Common myeloid progenitor, CD34-positive (primary cell): ENCODE measurements around the gene SPRR2E.
"Not testable (repeated sequence)": the region's sequence is repeated elsewhere in the genome, so short reads cannot be mapped to it uniquely, and the experiment has no call there.

Experiments
- CTCF ChIA-PET: fragments of 350-600 bp; sonication (Branson Sonifier 250); formaldehyde crosslinking; loops from one replicate; lab custom pipeline; 2021; ENCODE audit warnings: antibody characterized with exemption; lab: Charles Lee
- POLR2A ChIA-PET: fragments of 350-600 bp; sonication (Branson Sonifier 250); formaldehyde crosslinking; loops from one replicate; lab custom pipeline; 2021; ENCODE audit warnings: antibody characterized with exemption; lab: Charles Lee
- DNase-seq, 3 donors: peaks; one replicate each; pipeline versions ENCODE4 v3.0.0 to v3.0.0-alpha.2; 2013
- H3K27ac ChIP-seq, 2 experiments: 1 replicate in 1 of 2; 2 replicates in 1 of 2; pipeline ENCODE4 v1.7.0; 2013; ENCODE audit warnings: inconsistent platforms in 2 of 2, low read length in 2 of 2, mild to moderate bottlenecking in 2 of 2, low read depth in 1 of 2, moderate library complexity in 1 of 2; ENCODE audit not compliant: severe bottlenecking in 2 of 2, insufficient read depth in 1 of 2, poor library complexity in 1 of 2
- H3K27me3 ChIP-seq, 5 experiments: replicated peaks in 2 of 5; 1 replicate in 3 of 5; 2 replicates in 2 of 5; pipeline versions ENCODE4 v1.6.1 to v1.7.0; 2013; ENCODE audit warnings: low read length in 4 of 5, mild to moderate bottlenecking in 2 of 5, moderate library complexity in 2 of 5, inconsistent platforms in 1 of 5; ENCODE audit not compliant: insufficient read depth in 5 of 5, control insufficient read depth in 4 of 5
- H3K36me3 ChIP-seq, 4 experiments: 1 replicate in 2 of 4; 2 replicates in 2 of 4; pipeline versions ENCODE4 v1.6.1 to v1.7.0; 2013; ENCODE audit warnings: low read length in 3 of 4, control low read depth in 1 of 4, mild to moderate bottlenecking in 1 of 4; ENCODE audit not compliant: control insufficient read depth in 4 of 4, insufficient read depth in 4 of 4
- H3K4me1 ChIP-seq, 4 experiments: 1 replicate in 3 of 4; 2 replicates in 1 of 4; pipeline versions ENCODE4 v1.6.1 to v1.7.1; 2013; ENCODE audit warnings: low read length in 3 of 4, mild to moderate bottlenecking in 3 of 4, control low read depth in 1 of 4, inconsistent platforms in 1 of 4, moderate library complexity in 1 of 4; ENCODE audit not compliant: control insufficient read depth in 4 of 4, insufficient read depth in 4 of 4; ENCODE audit errors: control extremely low read depth in 1 of 4
- H3K4me3 ChIP-seq, 7 experiments: 1 replicate in 4 of 7; 2 replicates in 3 of 7; pipeline versions ENCODE4 v1.5.1 to v1.7.0; 2013; ENCODE audit warnings: mild to moderate bottlenecking in 7 of 7, low read length in 6 of 7, moderate library complexity in 6 of 7, inconsistent platforms in 2 of 7, low read depth in 2 of 7, control low read depth in 1 of 7; ENCODE audit not compliant: insufficient read depth in 4 of 7, control insufficient read depth in 1 of 7; ENCODE audit errors: extremely low read depth in 1 of 7
- H3K9me3 ChIP-seq, 5 experiments: 1 replicate in 4 of 5; 2 replicates in 1 of 5; pipeline versions ENCODE4 v1.6.1 to v1.7.1; 2013; ENCODE audit warnings: low read length in 4 of 5, mild to moderate bottlenecking in 2 of 5, inconsistent platforms in 1 of 5, low read depth in 1 of 5, moderate library complexity in 1 of 5; ENCODE audit not compliant: control insufficient read depth in 4 of 5, insufficient read depth in 2 of 5; ENCODE audit errors: control extremely low read depth in 1 of 5
- WGBS: methylation state at CpG from one replicate; pipeline ENCODE4 v1.1.5; 2013; ENCODE audit not compliant: insufficient coverage; 5-methylcytosine and 5-hydroxymethylcytosine counted together

The SPRR2E gene

DNA sequence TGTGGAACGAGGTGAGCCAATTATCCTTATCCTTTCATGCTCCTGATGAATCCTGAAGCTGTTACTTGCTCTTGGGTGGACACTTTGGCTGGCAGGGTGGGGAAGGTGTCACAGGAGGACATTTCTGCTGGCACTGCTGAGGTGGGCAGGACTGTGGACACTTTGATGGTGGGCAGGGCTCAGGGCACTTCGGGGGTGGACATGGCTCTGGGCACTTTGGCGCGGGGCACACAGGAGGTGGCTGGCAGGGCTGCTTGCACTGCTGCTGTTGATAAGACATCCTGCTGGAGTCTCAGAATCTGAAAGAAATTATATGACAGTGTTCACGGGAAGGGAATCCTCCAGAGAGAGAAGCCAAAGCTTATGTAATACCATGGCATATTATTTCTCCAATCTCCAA, 18.1 kb upstream of the SPRR2E start:
- POLR2A ChIA-PET, H3K27ac ChIP-seq, H3K4me3 ChIP-seq, H3K36me3 ChIP-seq, H3K4me1 ChIP-seq, H3K9me3 ChIP-seq, DNase-seq, H3K27me3 ChIP-seq, CTCF ChIA-PET: not testable (repeated sequence)
- WGBS: no CpG with 5 or more reads among the region's 5 CpGs

DNA sequence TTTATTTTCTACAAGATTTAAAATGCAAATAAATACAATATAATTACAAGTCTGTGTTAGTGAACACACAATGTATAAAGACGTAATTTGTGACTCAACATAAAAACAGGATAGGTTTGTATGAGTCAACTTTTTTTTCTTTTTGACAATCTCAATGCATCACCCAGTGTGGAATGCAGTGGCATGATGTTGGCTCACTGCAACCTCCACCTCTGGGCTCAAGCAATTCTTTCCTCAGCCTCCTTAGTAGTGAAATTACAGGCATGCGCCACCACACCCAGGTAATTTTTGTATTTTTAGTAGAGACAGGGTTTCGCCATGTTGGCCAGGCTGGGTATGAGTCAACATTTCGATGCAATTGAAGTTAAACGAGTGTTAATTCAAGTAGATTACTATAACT, 5.9 kb upstream of the SPRR2E start:
- H3K36me3 ChIP-seq: no peaks in the 10 kb centered on the region
- H3K9me3 ChIP-seq: no peaks in the 10 kb centered on the region
- H3K4me1 ChIP-seq: no peaks in the 10 kb centered on the region
- H3K4me3 ChIP-seq: no peak overlapping the region
- ChIA-PET POLR2A (no interaction called here), CTCF (no interaction called here)
- no peak for DNase-seq
- H3K27me3 ChIP-seq: peaks cover 0 to 4% (median 0%) of the 10 kb centered on the region in 5 experiments
- WGBS: 100% methylated on average over 1 of the region's 5 CpGs
- H3K27ac ChIP-seq: no peak overlapping the region

DNA sequence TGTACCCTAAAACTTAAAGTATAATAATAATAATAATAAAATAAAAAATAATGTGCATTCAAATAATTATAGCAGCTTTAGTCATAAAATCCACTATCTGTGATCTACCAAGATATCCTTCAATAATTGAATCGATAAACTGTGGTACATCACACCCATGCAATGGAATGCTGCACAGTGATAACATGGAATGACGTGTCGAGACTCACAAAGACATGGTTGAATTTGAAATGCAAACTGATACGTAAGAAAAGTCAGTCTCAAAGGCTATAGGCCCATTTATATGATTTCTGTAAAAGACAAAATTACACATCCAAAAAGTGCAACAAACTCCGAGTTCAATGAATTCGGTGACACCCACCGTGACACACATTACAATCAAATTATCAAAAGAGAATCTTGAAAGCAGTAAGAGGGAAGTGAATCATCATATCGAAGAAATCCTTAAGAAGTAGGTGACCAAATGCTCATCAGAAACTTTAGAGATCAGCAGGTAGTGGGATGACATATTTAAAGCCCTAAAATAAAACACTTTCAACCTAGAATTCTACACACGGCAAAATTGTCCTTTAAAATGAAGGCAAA, 5.2 kb upstream of the SPRR2E start:
- no peak for DNase-seq
- no peaks in the 10 kb centered on the region for H3K36me3 ChIP-seq
- 100% methylated on average over 3 of the region's 9 CpGs for WGBS
- H3K27me3 ChIP-seq: peaks cover 0 to 4% (median 0%) of the 10 kb centered on the region in 5 experiments
- POLR2A ChIA-PET: no interaction called here
- H3K4me3 ChIP-seq: no peak overlapping the region
- no peak overlapping the region for H3K27ac ChIP-seq
- H3K4me1 ChIP-seq: no peaks in the 10 kb centered on the region
- CTCF ChIA-PET: no interaction called here
- no peaks in the 10 kb centered on the region for H3K9me3 ChIP-seq

DNA sequence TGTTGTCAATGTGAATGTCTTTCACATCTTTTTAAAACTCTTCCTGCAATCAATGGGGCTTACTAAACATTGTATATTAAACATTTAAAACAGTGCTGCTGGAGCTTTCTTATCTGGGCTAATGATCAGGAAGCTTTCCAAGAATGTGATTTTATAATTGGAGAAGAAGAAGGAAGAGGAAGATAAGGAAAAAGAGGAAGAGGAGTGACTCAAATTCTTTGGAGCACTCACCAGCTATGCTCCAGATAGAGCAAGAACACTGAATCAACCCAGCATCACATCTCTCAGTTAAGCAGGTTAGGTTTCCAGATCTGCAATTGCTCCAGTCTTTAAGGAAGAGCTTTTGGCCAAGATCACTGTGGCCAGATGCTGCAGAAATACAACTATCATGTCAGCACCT, 1.4 kb upstream of the SPRR2E start:
- no peak for DNase-seq
- POLR2A ChIA-PET: no interaction called here

DNA sequence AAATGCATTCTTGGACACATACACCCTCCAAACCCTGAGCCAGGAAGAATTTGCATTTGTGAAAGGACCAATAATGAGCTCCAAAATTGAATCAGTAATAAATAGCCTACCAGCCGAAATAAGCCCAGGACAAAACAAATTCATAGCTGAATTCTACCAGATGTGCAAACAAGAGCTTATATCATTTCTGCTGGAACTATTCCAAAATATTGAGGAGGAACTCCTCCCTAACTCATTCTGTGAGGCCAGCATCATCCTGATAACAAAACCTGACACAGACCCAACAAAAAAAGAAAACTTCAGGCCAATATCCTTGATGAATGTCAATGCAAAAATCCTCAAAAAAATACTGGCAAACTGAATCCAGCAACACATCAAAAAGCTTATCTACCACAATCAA, 6.7 kb downstream of the SPRR2E start:
- no peak for DNase-seq
- H3K27me3 ChIP-seq: peaks cover 0 to 2% (median 0%) of the 10 kb centered on the region in 5 experiments
- peaks cover 0 to 5% (median 0%) of the 10 kb centered on the region in 5 experiments for H3K9me3 ChIP-seq
- no peaks in the 10 kb centered on the region for H3K4me1 ChIP-seq
- H3K27ac ChIP-seq: no peak overlapping the region
- CTCF ChIA-PET: no interaction called here
- H3K36me3 ChIP-seq: no peaks in the 10 kb centered on the region
- 100% methylated on average over 1 of the region's 1 CpG for WGBS
- H3K4me3 ChIP-seq: no peak overlapping the region
- POLR2A ChIA-PET: no interaction called here

More for the DNA sequence above, 1.4 kb upstream of the SPRR2E start:
- Histone ChIP-seq H3K27ac (no peak overlapping the region), H3K36me3 (no peaks in the 10 kb centered on the region), H3K9me3 (no peaks in the 10 kb centered on the region), H3K4me3 (no peak overlapping the region), H3K27me3 (peaks cover 0 to 4% (median 0%) of the 10 kb centered on the region in 5 experiments), H3K4me1 (no peaks in the 10 kb centered on the region)
- CTCF ChIA-PET: no interaction called here

DNA sequence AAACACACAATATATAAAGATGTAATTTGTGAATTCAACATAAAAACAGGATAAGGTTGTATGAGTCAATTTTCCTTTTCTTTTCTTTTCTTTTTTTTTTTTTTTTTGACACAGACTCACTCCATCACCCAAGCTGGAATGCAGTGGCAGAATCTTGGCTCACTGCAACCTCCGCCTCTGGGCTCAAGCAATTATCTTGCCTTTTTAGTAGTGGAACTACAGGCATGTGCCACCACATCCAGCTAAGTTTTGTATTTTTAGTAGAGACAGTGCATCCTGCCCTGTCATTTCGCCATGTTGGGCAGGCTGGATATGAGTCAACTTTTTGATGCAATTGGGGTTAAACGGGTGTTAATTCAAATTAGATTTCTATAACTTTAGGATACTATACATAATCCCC, 12.6 kb downstream of the SPRR2E start:
- Histone ChIP-seq H3K9me3 (peaks cover 0 to 6% (median 2%) of the 10 kb centered on the region in 5 experiments), H3K4me1 (no peaks in the 10 kb centered on the region), H3K27me3 (no peaks in the 10 kb centered on the region), H3K4me3 (no peak overlapping the region), H3K27ac (no peak overlapping the region), H3K36me3 (no peaks in the 10 kb centered on the region)
- CTCF ChIA-PET: no interaction called here
- no peak for DNase-seq
- 100% methylated on average over 1 of the region's 3 CpGs for WGBS
- POLR2A ChIA-PET: no interaction called here

DNA sequence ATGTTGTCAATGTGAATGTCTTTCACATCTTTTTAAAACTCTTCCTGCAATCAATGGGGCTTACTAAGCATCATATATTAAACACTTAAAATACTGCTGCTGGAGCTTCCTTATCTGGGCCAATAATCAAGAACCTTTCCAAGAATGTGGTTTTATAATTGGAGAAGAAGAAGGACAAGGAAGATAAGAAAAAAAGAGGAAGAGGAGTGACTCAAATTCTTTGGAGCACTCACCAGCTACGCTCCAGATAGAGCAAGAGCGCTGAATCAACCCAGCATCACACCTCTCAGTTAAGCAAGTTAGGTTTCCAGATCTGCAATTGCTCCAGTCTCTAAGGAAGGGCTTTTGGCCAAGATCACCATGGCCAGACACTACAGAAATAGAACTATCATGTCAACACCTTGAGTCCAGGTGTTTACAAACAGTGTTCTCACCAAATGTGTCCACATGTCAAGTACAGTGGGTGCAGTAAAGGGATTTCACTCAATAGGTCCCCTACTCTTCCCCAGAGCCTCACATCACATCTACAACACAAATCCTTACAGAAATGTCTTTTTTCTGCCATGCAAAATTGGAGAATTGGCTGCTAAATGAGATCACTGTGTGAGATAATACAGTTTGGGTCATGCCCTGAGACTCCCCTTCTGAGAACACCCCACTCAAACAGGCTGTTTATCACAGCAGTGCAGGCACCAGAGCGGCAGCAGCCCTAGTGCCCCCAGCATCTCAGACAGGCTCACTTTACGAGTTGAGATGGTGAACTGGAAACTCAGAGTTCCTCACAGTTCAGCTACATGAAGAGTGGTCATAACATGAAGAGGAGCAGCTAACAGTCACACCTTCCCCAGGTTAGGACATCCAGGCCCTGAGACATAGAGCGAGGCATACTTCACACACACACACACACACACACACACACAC, 21.3 kb downstream of the SPRR2E start:
- Histone ChIP-seq H3K9me3 (no peaks in the 10 kb centered on the region), H3K4me1 (no peaks in the 10 kb centered on the region), H3K27me3 (no peaks in the 10 kb centered on the region), H3K36me3 (no peaks in the 10 kb centered on the region), H3K27ac (no peak overlapping the region), H3K4me3 (no peak overlapping the region)
- DNase-seq: peak in 1 of 3 donors; percentile 3
- ChIA-PET POLR2A (no interaction called here), CTCF (no interaction called here)
- 83% methylated on average over 1 of the region's 5 CpGs for WGBS
